Hematopoietic multipotent progenitor cell treated with erythropoietin and hydrocortisone succinate and interleukin-3 and kit ligand, for 8 days (in vitro differentiated cells): ENCODE measurements around the gene MNAT1.

Source experiments
- DNase-seq: peaks from one replicate; pipeline ENCODE4 v3.0.0-alpha.2; 2015

MNAT1 gene

DNA sequence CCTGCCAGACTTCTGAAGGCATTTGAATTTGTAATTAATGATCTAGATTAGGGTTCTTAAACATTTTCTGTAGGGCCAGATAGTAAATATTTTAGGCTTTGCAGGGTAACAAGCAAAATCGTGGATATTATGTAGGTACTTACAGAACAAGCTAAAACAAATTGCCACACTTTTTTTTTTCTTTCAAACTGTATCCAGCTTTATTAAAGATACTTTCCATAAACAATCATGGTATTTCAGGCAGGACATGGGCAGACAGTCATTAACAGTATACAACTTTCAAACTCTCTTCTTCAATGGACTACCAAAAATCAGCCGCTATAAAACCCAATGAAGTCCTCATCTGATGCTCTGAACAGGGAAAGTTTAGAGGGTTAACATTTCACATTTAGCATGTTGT is 236.7 kb downstream of the MNAT1 start:
- DNase-seq = no peak

DNA sequence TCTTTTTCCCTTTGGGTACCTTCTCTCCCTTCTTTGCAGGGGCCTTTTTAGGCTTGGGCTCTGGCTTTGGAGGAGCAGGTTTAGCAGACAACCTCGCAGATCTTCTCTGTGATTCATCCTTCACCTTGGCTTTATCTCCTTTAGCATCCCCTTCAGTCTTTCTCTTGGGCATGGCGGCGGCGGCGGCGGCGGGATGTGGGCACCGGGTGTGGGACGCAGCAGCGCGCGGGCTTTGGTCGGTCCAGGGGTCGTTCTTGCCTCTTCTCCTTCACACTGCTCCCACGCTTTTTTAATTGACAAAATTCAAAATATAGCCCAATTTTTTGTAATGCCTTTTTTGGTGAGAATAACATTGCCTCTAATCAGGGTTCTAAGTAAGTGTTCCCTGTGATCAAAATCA is 237.7 kb downstream of the MNAT1 start:
- DNase-seq = no peak

DNA sequence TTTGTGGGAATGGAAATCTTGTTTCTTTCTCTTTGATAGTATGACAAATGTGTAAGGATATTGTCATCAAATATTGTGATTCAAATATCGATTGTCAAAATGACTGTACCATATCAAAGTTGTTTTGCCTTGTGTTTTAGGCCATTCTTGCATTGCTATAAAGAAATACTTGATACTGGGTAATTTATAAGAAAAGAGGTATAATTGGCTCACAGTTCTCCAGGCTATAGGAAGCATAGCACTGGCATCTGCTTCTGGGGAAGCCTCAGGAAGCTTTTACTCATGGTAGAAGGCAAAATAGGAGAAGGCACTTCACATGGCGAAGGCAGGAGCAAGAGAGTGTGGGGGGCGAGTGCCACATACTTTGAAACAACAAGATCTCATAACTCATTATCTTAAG is 238.5 kb downstream of the MNAT1 start:
- no peak for DNase-seq

DNA sequence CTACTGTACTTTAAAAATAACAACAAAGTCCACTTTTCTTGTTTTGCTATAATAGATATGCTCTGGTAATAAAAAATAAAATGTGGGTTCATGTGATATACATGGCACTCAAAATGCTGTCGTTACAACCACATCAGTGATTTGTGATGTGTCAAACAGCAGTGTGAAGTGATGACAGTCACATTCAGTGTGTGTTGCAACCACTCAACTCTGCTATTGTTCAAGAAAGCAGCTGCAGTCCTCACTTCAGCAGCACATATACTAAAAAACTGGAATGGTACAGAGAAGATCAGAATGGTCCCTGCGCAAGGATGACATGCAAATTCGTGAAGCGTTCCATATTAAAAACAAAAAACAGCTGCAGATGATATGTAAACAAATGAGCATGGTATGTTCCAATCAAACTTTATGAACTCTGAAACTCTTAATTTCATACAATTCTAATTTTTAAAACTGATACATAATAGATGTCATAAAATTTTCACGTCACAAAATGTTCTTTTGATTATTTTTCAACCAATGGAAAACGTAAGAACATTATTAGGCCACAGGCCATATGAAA is 239.6 kb downstream of the MNAT1 start:
- DNase-seq = no peak

DNA sequence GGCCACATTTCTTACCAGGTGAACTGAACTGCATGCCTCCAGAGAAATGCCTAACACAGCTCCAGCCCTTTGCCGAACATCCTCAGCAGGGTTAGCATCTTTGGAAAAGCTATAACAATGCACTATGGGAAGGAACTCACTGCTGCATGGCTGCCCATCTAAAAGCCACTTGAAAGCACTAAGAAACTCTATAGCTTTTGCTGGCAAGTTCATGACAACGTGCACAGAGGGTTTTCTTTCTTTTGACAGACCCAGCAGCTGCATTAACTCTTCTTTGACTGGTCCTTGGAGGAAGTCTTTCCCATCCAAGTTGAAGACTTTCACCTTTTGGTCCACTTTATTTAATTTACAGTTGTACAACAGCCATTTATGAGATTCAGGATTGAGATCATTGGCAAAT is 241.0 kb downstream of the MNAT1 start:
- no peak for DNase-seq

DNA sequence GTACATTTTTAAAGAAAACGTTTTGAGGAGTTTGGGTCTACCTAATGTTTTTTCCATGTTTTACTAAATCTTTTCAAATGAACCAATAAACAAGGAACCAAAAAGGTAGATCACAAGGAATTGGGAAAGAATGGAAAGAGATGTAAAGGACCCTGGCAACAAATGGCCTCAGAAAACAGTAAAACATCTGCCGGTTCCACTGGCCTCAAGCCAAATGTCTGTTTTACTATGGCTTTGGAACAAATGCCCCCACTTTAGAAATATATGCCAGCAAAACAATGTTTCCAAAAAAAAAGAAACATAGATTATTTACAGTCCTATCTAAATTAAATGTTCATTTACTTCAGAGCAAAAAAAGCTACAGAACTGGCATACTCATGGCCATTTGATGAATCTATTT is 243.3 kb downstream of the MNAT1 start:
- DNase-seq = no peak

DNA sequence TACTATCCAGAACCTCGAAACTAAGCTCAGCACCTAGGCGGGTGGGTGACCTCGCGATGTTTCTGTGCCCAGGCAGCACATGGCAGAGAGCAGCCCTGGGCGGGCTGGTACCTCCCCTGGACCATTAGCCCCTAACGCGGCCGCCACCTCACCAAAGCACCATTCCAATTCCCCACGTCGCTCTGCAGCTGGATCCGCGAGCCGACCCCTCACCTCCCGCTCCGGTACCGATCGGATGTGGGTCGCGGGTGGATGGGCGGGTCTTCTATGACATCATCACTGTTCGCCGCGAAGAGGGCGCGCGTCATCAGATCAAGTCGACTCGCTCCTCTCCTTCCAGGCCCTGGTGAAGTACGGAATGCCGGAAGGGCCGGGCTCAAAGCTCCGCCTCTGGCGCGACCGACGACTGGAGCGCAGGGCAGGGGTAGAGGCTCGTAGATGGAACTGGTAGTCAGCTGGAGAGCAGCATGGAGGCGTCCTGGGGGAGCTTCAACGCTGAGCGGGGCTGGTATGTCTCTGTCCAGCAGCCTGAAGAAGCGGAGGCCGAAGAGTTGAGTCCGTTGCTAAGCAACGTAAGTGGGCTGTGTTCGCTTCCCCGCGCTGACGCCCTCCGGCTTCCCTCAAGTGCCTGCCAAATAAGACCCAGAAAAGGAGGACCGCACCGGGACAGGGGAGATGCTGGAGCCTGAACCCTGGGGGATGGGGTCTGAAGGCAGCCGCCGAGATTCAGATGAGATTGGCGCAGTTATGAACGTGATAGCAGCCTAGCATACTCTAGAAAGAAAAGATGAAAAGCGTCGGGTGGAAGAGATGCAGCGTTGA is 246.5 kb downstream of the MNAT1 start, which contains the start of the genes SLC38A6 and TRMT5:
SLC38A6 (plus strand) TSS at position 435 of the 822 bp plus-strand sequence; CDS start at position 468, 33 bp downstream.
TRMT5 (minus strand) TSS at position 269 of the 822 bp plus-strand sequence; CDS start at position 163, 106 bp downstream.
- DNase-seq = peak; percentile 94

GRCh38 chr14:60981633-60982455 is 247.3 kb downstream of the MNAT1 start:
- DNase-seq = peak; percentile 72

DNA sequence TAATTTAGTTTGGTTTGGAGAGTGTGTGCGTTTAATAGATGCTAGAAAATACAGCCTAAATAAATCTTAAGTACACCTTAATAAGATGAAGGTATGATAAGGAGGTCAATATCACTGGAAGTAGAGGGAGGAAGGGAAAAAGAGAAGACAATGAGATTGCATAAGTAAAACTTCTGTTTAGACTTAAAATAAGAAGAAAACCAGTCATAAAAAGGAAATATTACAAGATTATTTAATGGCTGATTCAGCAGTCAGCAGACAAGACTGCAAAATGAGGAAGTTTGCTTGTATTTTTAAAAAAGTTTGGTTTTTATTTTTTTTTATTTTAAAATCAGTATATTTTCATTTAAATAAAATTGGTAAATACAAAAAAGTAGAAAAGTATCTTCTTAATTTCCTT is 249.6 kb downstream of the MNAT1 start:
- no peak for DNase-seq

- DNase-seq = no peak
Measured at GRCh38 chr14:60986500-60986899, 251.9 kb downstream of the MNAT1 start.

DNA sequence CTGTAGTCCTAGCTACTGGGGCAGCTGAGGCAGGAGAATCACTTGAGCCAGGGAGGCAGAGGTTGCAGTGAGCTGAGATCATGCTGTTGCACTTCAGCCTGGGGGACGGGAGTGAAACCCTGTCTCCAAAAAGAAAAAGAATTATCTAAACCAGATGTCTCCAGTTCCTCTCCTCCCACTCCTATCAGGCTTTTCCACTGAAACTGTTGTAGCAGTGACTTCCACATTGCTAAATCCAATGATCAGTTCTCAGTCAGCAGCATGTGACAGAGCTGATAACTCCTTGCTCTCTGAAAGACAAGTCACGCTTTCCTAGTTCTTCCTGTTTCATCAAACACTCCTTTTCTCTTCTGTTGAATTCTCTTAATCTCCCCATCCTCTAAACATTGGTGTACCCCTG is 255.0 kb downstream of the MNAT1 start:
- DNase-seq = peak; percentile 93

- DNase-seq = no peak
Measured at GRCh38 chr14:60998617-60999016, 264.1 kb downstream of the MNAT1 start.

GRCh38 chr14:60999536-60999935 is 265.0 kb downstream of the MNAT1 start:
- no peak for DNase-seq

DNA sequence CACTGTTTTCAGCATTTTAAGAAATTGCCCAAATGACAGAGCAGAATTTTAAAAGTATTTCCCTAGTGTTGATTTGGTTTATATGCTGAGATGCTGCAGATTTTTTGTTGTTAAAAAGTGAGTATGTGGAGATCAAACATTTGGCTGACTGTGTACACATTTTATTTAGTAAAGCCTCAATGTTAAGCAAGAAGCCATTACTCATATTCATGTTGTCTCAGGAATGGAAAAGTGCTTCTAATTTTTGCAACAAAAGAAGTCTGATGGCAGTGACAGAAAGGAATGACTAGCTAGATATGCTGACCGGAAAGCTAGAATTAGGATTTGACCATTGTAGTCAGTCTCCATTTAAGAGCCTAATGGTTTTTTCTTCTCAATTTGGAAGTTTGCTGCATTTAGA is 269.0 kb downstream of the MNAT1 start:
- no peak for DNase-seq

DNA sequence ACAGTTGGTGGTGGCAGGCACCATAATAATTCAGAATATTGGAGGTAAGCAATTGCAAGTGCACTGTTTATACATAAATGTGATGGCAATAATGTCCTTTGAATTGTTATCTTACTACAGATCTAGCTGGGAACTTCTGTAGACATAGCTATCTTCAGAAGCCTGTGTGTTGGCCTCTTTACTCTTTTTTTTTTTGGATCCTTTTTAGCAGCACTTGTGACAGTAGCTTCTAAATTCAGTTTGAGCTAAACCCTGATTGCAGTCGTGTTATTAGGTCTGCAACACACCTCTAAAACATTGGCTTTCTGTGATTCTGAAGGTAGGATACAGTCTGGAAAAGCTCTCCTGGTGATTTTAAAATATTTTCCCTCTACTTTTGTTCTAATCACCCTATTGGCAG is 285.0 kb downstream of the MNAT1 start:
- DNase-seq = no peak
